Caki2 (cell line): ENCODE measurements around the gene SIMC1. TPM values are rescaled to one million over a fixed set of nuclear protein-coding genes. Genes with fewer than 3 reads are reported as not detected.

Source experiments
- DNase-seq: peaks from one replicate; pipeline ENCODE4 v3.0.0-alpha.2; 2015; ENCODE audit warnings: low read depth
- in situ Hi-C: cut with HindIII; loops from 2 replicates; pipeline ENCODE4 v1.10.0; 2016; ENCODE audit warnings: low sequenced_read_pairs, low pct_unique_long_range_greater_than_20kb, mixed read lengths
- total RNA-seq: library from RNA; depleted of rRNA; stranded (reverse); fragments of >200 nt; shearing (Covaris generic); gene quantifications from 2 replicates; pipeline ENCODE4 v1.2.3, GENCODE V29; 2014; ENCODE audit warnings: low replicate concordance; rRNA removed

SIMC1 gene
- total RNA-seq, 1 experiment from 2014 or later: 6.7 TPM

DNA sequence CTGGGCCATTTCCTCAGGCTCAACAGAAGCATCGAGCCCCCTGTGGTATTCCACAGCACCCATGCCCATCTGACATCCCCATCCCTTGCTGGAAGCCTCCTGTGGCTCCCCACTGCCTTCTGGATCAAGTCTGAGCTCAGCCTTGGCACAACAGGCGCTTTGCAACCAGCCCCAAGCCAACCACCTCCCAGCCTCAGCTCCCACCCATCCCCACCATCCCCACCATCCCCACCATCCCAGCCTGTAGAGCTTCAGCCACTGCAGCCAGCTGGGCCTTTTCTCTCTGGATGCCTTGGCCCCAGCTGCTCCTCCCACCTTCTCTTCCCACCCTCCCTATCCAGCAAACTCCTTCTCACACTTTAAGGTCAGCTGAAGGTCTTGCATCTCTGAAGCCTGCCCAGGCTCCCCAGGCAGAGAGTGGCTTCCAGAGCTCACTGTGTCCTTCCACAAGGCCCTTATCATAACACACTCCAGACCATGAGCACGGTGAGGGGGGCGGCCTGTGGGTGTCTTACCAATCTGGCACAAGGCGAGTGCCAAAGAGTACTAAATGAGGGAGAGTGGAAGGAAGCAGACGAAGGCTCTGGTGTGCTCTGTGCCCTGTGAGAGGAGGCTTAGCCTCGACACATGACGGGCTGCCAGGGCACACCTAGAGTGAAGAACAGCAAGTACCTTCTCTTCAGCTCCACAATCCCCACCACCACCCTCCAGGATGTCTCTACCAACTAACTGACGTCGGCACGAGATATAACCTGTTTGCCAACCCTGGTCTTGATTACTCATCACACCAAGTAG lies 156.9 kb downstream of the SIMC1 start:
- in situ Hi-C loops: no loop called here
- DNase-seq: no peak

Other genes with a start within 250 kb of the SIMC1 start
- 103 and 141 TPM in 2 replicates for gene KIAA1191, start 123.3 kb downstream of the SIMC1 start, total RNA-seq
- not detected in 2 replicates for gene ARL10, start 127.1 kb downstream of the SIMC1 start, total RNA-seq
- gene NOP16, start 150.2 kb downstream of the SIMC1 start, total RNA-seq: 17.9 and 27.4 TPM in 2 replicates
- gene HIGD2A, start 150.3 kb downstream of the SIMC1 start, total RNA-seq: 129 and 143 TPM in 2 replicates
- 70.3 and 106 TPM in 2 replicates for gene CLTB, start 178.1 kb downstream of the SIMC1 start, total RNA-seq
- 26.2 and 31.4 TPM in 2 replicates for gene FAF2, start 210.0 kb downstream of the SIMC1 start, total RNA-seq